Esophagus muscularis mucosa (tissue), 3 donors: ENCODE measurements around the gene NCBP1.

Experiments
- CTCF ChIP-seq, 3 experiments: fragments of 200-600 bp in 2 of 3; fragments of 450-650 bp in 1 of 3; sonication (generic) in 2 of 3; IDR thresholded peaks; one replicate each; pipeline ENCODE4 v1.5.1; 2017 to 2019; ENCODE audit warnings: antibody characterized with exemption in 3 of 3, mild to moderate bottlenecking in 2 of 3, moderate library complexity in 1 of 3
- POLR2A ChIP-seq: fragments of 450-650 bp; IDR thresholded peaks from one replicate; pipeline ENCODE4 v1.6.1; 2017; ENCODE audit warnings: antibody characterized with exemption, moderate library complexity, mild to moderate bottlenecking, low read depth

- TF ChIP-seq CTCF (IDR thresholded peaks at IDR 0.05) (no peak), POLR2A (no peak)
Observed at GRCh38 chr9:97721396-97721795, 87.8 kb downstream of the NCBP1 start.
